HG02840 (cell line): ENCODE results near the gene SLC25A33.
"Not testable (repeated sequence)": the region's sequence is repeated elsewhere in the genome, so short reads cannot be mapped to it uniquely, and the experiment has no call there.

ENCODE experiments used
- ATAC-seq: cut with Tn5 transposase; IDR thresholded peaks from one replicate; pipeline ENCODE4 v1.9.1; 2021; ENCODE audit warnings: mild to moderate bottlenecking, moderate library complexity, moderate number of reproducible peaks; ENCODE audit not compliant: unreplicated experiment, low FRiP score

The SLC25A33 gene

DNA sequence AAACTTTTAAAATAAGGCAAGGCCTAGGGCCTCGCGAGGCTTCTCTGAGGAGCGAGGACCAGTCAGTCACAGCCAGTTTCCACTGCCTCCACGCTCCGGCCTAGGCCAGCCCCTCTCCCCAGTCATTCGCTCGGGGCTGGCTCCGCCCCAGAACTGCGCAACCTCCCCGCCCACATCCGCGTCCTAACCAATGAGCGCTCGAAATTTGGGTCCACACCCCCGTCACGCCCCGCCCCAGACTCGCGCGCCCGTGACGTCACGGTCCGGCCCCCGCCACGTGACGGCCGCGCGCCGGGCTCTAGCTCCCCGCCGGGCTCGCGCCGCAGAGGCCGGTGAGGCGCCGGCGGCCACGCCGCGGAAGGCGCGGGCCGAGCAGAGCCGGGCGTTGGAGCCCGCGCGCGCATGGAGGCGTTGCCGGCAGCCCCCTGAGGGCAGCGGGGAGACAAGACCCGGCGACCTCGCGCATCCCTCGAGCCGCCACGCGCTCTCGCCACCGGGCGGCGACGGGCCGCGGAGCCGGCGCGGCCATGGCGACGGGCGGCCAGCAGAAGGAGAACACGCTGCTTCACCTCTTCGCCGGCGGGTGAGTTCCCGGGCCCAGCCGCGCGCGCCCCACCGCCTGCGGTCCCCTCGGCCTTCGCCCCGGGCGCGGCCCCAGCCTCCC is at the start of gene SLC25A33:
SLC25A33 (plus strand) TSS at position 301 of the 664 bp plus-strand sequence; CDS start at position 528, 227 bp downstream.
- ATAC-seq: peak; percentile 91

DNA sequence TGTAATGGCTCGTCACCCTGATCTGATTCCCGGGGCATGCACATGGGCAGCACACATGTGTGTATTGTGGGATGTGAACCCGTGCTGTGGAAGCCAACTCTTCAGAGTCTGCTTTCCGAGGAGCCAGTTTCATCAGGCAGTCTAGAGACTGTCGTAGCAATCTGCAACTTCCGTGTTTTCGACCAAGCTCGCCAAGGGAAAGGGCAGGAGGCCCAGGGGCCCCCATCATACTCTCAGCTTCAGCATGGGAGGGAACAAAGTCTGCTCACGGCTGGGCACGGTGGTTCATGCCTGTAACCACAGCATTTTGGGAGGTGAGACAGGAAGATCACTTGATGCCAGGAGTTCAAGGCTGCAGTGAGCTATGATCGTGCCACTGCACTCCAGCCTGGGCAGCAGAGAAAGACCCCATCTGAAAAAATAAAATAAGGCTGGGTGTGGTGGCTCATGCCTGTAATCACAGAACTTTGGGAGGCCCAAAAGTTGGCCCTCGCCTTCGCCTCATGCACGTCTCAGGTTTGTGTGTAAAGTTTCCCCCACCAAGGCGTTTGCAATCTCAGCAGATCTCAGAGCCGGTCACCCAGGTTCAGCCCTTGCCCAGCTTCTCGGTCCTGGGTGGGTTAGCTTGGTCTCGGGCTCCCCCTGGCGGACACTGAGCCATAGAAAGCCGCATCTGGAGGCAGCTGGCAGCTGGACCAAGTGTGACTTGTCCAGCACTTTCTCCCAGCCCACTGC is 48.5 kb upstream of the SLC25A33 start:
- no peak for ATAC-seq

DNA sequence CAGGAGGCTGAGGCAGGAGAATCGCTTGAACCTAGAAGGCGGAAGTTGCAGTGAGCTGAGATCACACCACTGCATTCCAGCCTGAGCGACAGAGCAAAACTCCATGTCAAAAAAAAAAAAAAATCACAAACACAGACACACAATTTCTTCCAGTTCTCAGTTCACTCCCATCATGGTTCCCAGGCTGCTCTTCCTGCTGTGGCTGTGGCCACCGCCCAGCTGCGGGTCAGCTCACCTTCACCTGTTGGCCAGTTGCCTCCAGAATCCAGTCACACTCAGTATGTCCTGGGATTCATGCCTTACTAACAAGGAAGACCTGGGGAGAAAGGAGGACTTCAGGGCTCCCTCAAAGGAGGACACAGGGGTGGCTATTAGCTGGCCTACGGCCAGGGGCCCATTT is 45.9 kb upstream of the SLC25A33 start:
- no peak for ATAC-seq

GRCh38 chr1:9494936-9495758 is 44.1 kb upstream of the SLC25A33 start:
- no peak for ATAC-seq

DNA sequence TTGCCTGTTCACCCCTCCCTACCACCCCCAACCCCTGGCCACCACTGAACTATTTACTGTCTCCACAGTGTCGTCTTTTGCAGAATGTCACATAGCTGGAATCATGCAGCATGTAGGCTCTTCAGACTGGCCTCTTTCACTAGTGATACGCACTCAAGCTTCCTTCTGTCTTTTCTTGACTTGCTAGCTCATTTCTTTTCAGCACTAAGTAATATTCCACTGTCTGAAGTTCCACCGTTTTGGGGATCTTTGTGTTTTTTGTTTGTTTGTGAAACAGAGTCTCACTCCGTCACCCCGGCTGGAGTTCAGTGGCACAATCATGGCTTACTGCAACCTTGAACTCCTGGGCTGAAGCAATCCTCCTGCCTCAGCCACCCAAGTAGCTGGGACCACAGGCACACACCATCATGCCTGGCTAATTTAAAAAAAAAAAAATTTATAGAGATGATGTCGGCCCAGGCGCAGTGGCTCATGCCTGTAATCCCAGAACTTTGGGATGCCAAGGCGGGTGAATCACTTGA is 43.4 kb upstream of the SLC25A33 start:
- no peak for ATAC-seq

- ATAC-seq: no peak
These were observed 38.2 kb upstream of the SLC25A33 start for GRCh38 chr1:9500756-9501754.

DNA sequence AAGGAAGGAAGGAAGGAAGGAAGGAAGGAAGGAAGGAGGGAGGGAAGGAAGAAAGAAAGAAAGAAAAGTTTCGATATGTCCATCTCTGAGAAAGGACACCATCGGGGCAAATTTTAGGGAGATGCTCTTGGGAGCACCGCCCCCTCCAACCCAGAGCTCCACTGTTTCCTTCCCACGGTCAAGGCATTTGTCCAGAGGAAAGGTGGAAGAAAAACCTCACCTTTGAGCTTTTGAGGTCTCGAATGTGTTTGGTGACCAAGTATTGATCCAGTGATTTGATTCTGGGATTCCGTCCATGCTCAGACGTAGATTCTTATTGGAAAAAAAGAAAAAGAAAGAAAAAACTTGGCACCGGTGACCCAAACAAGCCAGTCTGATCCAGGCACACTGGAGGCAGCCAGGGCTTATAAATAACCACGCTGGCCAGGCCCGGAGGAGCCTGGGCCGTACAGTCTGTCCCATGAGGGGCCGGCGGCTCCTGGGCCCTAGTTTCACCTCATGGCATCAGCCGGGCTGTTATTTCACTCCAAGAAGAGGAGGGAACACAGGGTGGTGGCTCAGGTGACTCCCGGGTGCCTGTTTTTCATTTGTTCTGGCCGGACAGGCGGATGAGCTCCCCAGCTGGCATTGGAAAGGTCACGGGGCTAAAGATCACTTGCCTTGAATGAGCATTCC is 36.1 kb upstream of the SLC25A33 start:
- no peak for ATAC-seq

- ATAC-seq: no peak
These were observed 34.1 kb upstream of the SLC25A33 start for GRCh38 chr1:9505143-9505542.

GRCh38 chr1:9506901-9507300 is 32.4 kb upstream of the SLC25A33 start:
- no peak for ATAC-seq

DNA sequence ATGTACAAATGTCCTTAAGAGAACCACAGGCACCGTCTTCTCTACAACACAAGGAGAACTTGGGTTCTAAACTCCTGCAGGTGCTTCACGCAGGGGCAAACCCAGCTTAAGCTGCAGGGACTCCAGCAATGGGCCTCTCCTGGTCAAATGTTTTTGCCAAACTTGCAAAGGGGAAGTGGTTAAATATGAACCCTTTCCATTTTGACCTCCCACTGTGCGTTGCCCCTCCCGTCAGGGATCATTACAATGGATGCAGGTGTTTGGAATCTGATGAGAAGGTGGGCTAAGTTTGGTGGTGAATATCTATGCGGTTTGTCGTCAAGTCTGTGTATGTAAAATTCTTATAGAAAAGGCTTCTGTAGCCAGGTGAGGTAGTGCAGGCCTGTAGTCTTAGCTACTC is 29.1 kb upstream of the SLC25A33 start:
- ATAC-seq: no peak

GRCh38 chr1:9515550-9515949 is 23.7 kb upstream of the SLC25A33 start:
- ATAC-seq: not testable (repeated sequence)

DNA sequence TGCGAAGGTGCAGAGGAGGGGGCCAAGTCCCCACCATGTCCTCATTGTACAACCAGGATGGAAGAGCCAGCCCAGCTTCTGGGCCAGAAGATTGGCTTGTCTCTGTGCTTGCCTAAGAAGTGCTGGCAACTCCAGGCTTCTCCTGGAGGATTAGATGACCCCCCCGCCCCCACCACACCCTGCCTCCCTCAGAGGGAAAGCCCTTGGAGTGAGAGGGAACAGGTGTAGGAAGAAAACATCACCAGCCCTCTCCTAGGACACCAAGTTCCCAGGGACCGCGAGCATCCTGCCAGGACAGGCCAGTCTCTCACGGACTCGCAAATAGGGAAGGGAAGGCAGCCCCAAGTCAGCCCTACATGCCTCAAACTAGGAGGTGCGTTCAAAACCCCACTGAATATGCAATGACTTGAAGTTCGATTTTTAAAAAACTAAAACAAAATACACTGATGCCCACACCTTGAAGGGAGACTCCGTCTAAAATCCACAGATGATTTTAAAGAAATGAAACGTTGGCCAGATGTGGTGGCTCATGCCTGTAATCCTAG is 20.7 kb upstream of the SLC25A33 start:
- ATAC-seq: no peak

- ATAC-seq: no peak
These were observed 18.9 kb upstream of the SLC25A33 start for GRCh38 chr1:9520411-9520810.

- no peak for ATAC-seq
These were observed 10.1 kb upstream of the SLC25A33 start for GRCh38 chr1:9529190-9529589.

GRCh38 chr1:9530320-9530719 is 8.9 kb upstream of the SLC25A33 start:
- no peak for ATAC-seq

DNA sequence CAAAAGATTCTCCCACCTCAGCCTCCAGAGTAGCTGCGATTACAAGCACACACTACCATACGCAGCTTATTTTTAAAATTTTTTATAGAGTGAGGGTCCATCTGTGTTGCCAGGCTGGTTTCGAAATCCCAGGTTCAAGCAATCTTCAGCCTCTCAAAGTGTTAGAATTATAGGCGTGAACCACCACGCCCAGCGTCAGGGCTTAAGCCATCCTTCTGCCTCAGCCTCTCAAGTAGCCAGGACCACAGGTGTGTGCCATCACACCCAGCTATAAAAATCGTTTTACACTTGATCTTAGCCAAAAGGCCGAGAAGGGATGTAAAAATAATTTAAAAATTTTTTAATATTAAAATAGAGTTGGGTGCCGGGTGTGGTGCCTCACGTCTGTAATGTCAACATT is 4.3 kb upstream of the SLC25A33 start:
- ATAC-seq: no peak

- no peak for ATAC-seq
These were observed 3.0 kb upstream of the SLC25A33 start for GRCh38 chr1:9536301-9536700.

GRCh38 chr1:9537863-9538668 is 1.2 kb upstream of the SLC25A33 start:
- ATAC-seq: no peak
